Measurements from ENCODE around the gene SMOC2. TPM values are rescaled to one million over a fixed set of nuclear protein-coding genes. Genes with fewer than 3 reads are reported as not detected.

SMOC2 gene
- polyA plus RNA-seq, 1 donor from 2014 or later: 0.50 TPM

- TF ChIP-seq SMC3 (conservative IDR thresholded peaks at IDR 0.05; ENCODE audit: poor library complexity) (no peak), REST (IDR thresholded peaks at IDR 0.05; ENCODE audit: borderline replicate concordance) (no peak), EP300 (conservative IDR thresholded peaks at IDR 0.05; ENCODE audit: poor library complexity, severe bottlenecking) (no peak), RAD21 (conservative IDR thresholded peaks at IDR 0.05) (no peak), POLR2AphosphoS5 (IDR thresholded peaks at IDR 0.05) (no peak)
- Histone ChIP-seq H3K79me2 (replicated peaks; ENCODE audit: insufficient read depth, low read length) (no peaks in the 10 kb centered on the region), H3K36me3 (ENCODE audit: insufficient read depth, low read length) (no peaks in the 10 kb centered on the region), H3K4me3 (ENCODE audit: low read length) (no peak overlapping the region), H3F3A (ENCODE audit: insufficient read depth, low read length, poor library complexity, severe bottlenecking) (no peaks in the 10 kb centered on the region), H3K9me3 (ENCODE audit: low read length) (no peaks in the 10 kb centered on the region), H2AFZ (ENCODE audit: low read depth, low read length) (no peak overlapping the region), H3K9me2 (ENCODE audit: insufficient read depth, low read length) (no peaks in the 10 kb centered on the region), H4K20me1 (ENCODE audit: insufficient read depth) (no peaks in the 10 kb centered on the region), H3K9ac (ENCODE audit: low read length) (no peak overlapping the region), H3K27me3 (ENCODE audit: insufficient read depth, low read depth, low read length) (no peaks in the 10 kb centered on the region), H3K4me2 (ENCODE audit: low read length) (no peak overlapping the region), H3K27ac (ENCODE audit: low read length) (no peak overlapping the region)
These were observed 26.5 kb upstream of the SMOC2 start for GRCh38 chr6:168414336-168415097.

GRCh38 chr6:168415098-168415992 lies 25.6 kb upstream of the SMOC2 start:
- H3K9ac ChIP-seq (ENCODE audit: low read length): no peak overlapping the region
- H3F3A ChIP-seq (ENCODE audit: insufficient read depth, low read length, poor library complexity, severe bottlenecking): no peaks in the 10 kb centered on the region
- H4K20me1 ChIP-seq (ENCODE audit: insufficient read depth): no peaks in the 10 kb centered on the region
- H3K79me2 ChIP-seq (replicated peaks; ENCODE audit: insufficient read depth, low read length): no peaks in the 10 kb centered on the region
- TF ChIP-seq MXI1 (conservative IDR thresholded peaks at IDR 0.05; ENCODE audit: poor library complexity, severe bottlenecking) (no peak), POLR2AphosphoS5 (IDR thresholded peaks at IDR 0.05) (no peak), EZH2 (IDR thresholded peaks at IDR 0.05; ENCODE audit: borderline replicate concordance, insufficient read depth, low read length, poor library complexity, severe bottlenecking) (no peak), REST (IDR thresholded peaks at IDR 0.05; ENCODE audit: borderline replicate concordance) (no peak), CTCF (IDR thresholded peaks at IDR 0.05; ENCODE audit: poor library complexity, severe bottlenecking) (no peak), TAF1 (IDR thresholded peaks at IDR 0.05; ENCODE audit: low read depth) (no peak), EP300 (conservative IDR thresholded peaks at IDR 0.05; ENCODE audit: poor library complexity, severe bottlenecking) (no peak), RAD21 (conservative IDR thresholded peaks at IDR 0.05) (no peak), SMC3 (conservative IDR thresholded peaks at IDR 0.05; ENCODE audit: poor library complexity) (no peak)
- no peak overlapping the region for H3K4me2 ChIP-seq (ENCODE audit: low read length)
- no peak overlapping the region for H3K27ac ChIP-seq (ENCODE audit: low read length)
- H3K9me2 ChIP-seq (ENCODE audit: insufficient read depth, low read length): no peaks in the 10 kb centered on the region
- no peaks in the 10 kb centered on the region for H3K9me3 ChIP-seq (ENCODE audit: low read length)
- H3K36me3 ChIP-seq (ENCODE audit: insufficient read depth, low read length): no peaks in the 10 kb centered on the region
- H3K4me3 ChIP-seq (ENCODE audit: low read length): no peak overlapping the region
- no peak overlapping the region for H2AFZ ChIP-seq (ENCODE audit: low read depth, low read length)
- no peaks in the 10 kb centered on the region for H3K27me3 ChIP-seq (ENCODE audit: insufficient read depth, low read depth, low read length)
